Nephron (organoid): ENCODE results near the gene NDUFS7.

Experiments used
- H3K27ac Mint-ChIP-seq, 3 experiments: 2 replicates each; pipeline ENCODE4 v1.8.0; 2020; ENCODE audit warnings: mixed read lengths in 3 of 3, mild to moderate bottlenecking in 2 of 3, moderate library complexity in 1 of 3
- H3K27me3 Mint-ChIP-seq: 2 replicates; pipeline ENCODE4 v1.8.0; 2021; ENCODE audit warnings: low read depth, mild to moderate bottlenecking, moderate library complexity, mixed read lengths
- H3K36me3 Mint-ChIP-seq: 2 replicates; pipeline ENCODE4 v1.8.0; 2020; ENCODE audit warnings: low read depth, mixed read lengths
- H3K4me1 Mint-ChIP-seq: 2 replicates; pipeline ENCODE4 v1.8.0; 2020; ENCODE audit warnings: mixed read lengths
- H3K4me3 Mint-ChIP-seq, 3 experiments: 2 replicates each; pipeline ENCODE4 v1.8.0; 2020; ENCODE audit warnings: mild to moderate bottlenecking in 3 of 3, mixed read lengths in 3 of 3, moderate library complexity in 2 of 3
- H3K9me3 Mint-ChIP-seq: 2 replicates; pipeline ENCODE4 v1.8.0; 2020; ENCODE audit warnings: mixed read lengths
- CTCF ChIP-seq, 3 experiments: fragments of 200-600 bp; sonication (generic); IDR thresholded peaks; one replicate each; pipeline ENCODE4 v1.5.0; 2021; ENCODE audit warnings: antibody characterized with exemption in 3 of 3; ENCODE audit not compliant: unreplicated experiment in 3 of 3

The NDUFS7 gene

GRCh38 chr19:1362387-1363257, 21.1 kb upstream of the NDUFS7 start:
- Mint-ChIP-seq H3K27me3 (no peaks in the 10 kb centered on the region), H3K36me3 (peaks cover 83% of the 10 kb centered on the region), H3K4me3 (peak overlapping the region; percentile 55 to 85 (median 77)), H3K9me3 (no peaks in the 10 kb centered on the region), H3K4me1 (peaks cover 58% of the 10 kb centered on the region), H3K27ac (peak overlapping the region; percentile 85 to 94 (median 88))
- no peak for TF ChIP-seq CTCF (IDR thresholded peaks at IDR 0.05; ENCODE audit: unreplicated experiment in 3 of 3)

GRCh38 chr19:1363599-1363998, 20.1 kb upstream of the NDUFS7 start:
- Mint-ChIP-seq H3K36me3 (peaks cover 81% of the 10 kb centered on the region), H3K27me3 (no peaks in the 10 kb centered on the region), H3K27ac (peak overlapping the region in 1 of 3 experiments; percentile 88), H3K4me3 (peak overlapping the region in 1 of 3 experiments; percentile 42), H3K9me3 (no peaks in the 10 kb centered on the region), H3K4me1 (peaks cover 48% of the 10 kb centered on the region)
- TF ChIP-seq CTCF (IDR thresholded peaks at IDR 0.05; ENCODE audit: unreplicated experiment in 3 of 3), result no peak

- H3K36me3 Mint-ChIP-seq, result peaks cover 75% of the 10 kb centered on the region
These were observed 19.5 kb upstream of the NDUFS7 start for GRCh38 chr19:1364070-1364704.

GRCh38 chr19:1365319-1366269, 18.1 kb upstream of the NDUFS7 start:
- Mint-ChIP-seq H3K27ac (no peak overlapping the region), H3K36me3 (peaks cover 69% of the 10 kb centered on the region), H3K9me3 (no peaks in the 10 kb centered on the region), H3K4me3 (no peak overlapping the region), H3K4me1 (peaks cover 28% of the 10 kb centered on the region), H3K27me3 (no peaks in the 10 kb centered on the region)
- no peak for TF ChIP-seq CTCF (IDR thresholded peaks at IDR 0.05; ENCODE audit: unreplicated experiment in 3 of 3)

More at GRCh38 chr19:1364070-1364704, 19.5 kb upstream of the NDUFS7 start:
- Mint-ChIP-seq H3K27ac (peak overlapping the region in 2 of 3 experiments; percentile 74 to 88), H3K4me1 (peaks cover 42% of the 10 kb centered on the region), H3K4me3 (peak overlapping the region in 2 of 3 experiments; percentile 26 to 41), H3K9me3 (no peaks in the 10 kb centered on the region), H3K27me3 (no peaks in the 10 kb centered on the region)
- TF ChIP-seq CTCF (IDR thresholded peaks at IDR 0.05; ENCODE audit: unreplicated experiment in 3 of 3), result peak; percentile 36 to 47 (median 40)

GRCh38 chr19:1366296-1366695, 17.4 kb upstream of the NDUFS7 start:
- no peak overlapping the region for H3K4me3 Mint-ChIP-seq
- H3K4me1 Mint-ChIP-seq, result peaks cover 21% of the 10 kb centered on the region
- no peak for TF ChIP-seq CTCF (IDR thresholded peaks at IDR 0.05; ENCODE audit: unreplicated experiment in 3 of 3)
- H3K9me3 Mint-ChIP-seq, result no peaks in the 10 kb centered on the region
- H3K27me3 Mint-ChIP-seq, result no peaks in the 10 kb centered on the region
- no peak overlapping the region for H3K27ac Mint-ChIP-seq
- peaks cover 64% of the 10 kb centered on the region for H3K36me3 Mint-ChIP-seq
